Measurements from ENCODE around the gene OS9.

GRCh38 chr12:57730336-57731067 lies 36.6 kb downstream of the OS9 start:
- TF ChIP-seq, protein P1, sequence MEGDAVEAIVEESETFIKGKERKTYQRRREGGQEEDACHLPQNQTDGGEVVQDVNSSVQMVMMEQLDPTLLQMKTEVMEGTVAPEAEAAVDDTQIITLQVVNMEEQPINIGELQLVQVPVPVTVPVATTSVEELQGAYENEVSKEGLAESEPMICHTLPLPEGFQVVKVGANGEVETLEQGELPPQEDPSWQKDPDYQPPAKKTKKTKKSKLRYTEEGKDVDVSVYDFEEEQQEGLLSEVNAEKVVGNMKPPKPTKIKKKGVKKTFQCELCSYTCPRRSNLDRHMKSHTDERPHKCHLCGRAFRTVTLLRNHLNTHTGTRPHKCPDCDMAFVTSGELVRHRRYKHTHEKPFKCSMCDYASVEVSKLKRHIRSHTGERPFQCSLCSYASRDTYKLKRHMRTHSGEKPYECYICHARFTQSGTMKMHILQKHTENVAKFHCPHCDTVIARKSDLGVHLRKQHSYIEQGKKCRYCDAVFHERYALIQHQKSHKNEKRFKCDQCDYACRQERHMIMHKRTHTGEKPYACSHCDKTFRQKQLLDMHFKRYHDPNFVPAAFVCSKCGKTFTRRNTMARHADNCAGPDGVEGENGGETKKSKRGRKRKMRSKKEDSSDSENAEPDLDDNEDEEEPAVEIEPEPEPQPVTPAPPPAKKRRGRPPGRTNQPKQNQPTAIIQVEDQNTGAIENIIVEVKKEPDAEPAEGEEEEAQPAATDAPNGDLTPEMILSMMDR (IDR thresholded peaks at IDR 0.05), result no peak
- TF ChIP-seq POLR2A (IDR thresholded peaks at IDR 0.05), result no peak

Measured in body of pancreas (tissue), 4 donors.